WTC11 (cell line): ENCODE data around the gene NEBL.

Experiments used
- ESRRA ChIP-seq: sonication (generic); formaldehyde crosslinking; IDR thresholded peaks from 2 replicates; pipeline ENCODE4 v1.8.1; 2022; ENCODE audit warnings: mild to moderate bottlenecking, missing genetic modification reagents, borderline replicate concordance
- JUN ChIP-seq: sonication (generic); formaldehyde crosslinking; IDR thresholded peaks from 2 replicates; pipeline ENCODE4 v1.8.0; 2023; ENCODE audit warnings: mild to moderate bottlenecking, missing genetic modification reagents
- TF ChIP-seq, protein P1 (sequence below): fragments of 200-600 bp; IDR thresholded peaks from 2 replicates; pipeline ENCODE4 v1.8.0; 2022; ENCODE audit warnings: antibody characterized with exemption
- TF ChIP-seq, protein P2 (sequence below): sonication (generic); formaldehyde crosslinking; IDR thresholded peaks from 2 replicates; pipeline ENCODE4 v1.8.0; 2023; ENCODE audit warnings: missing genetic modification reagents
- TF ChIP-seq, protein P3 (sequence below): sonication (generic); formaldehyde crosslinking; conservative IDR thresholded peaks from 2 replicates; pipeline ENCODE4 v1.8.1; 2023; ENCODE audit warnings: mild to moderate bottlenecking, low read depth, missing genetic modification reagents, moderate library complexity

DNA sequence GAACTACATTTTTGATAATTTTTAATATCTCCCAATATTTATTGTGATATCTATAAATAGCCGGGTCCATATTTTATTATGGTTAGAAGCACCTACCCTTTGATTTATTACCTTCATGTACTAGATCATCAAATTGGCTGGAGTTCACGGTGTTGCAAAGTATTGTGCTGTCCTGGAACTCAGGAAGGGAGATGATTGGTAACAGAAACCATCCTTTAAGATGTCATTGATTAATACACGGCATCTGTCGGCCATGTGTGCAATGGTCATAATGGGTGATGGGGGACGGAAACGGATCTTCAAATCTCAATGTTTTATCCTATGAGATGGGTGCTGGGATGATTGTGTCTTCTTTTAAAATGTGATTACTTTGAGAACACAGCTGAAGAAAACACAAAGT is 157.0 kb downstream of the NEBL start:
- TF ChIP-seq ESRRA (CRISPR knock-in tag) (no peak), JUN (CRISPR knock-in tag) (no peak)
- TF ChIP-seq, protein P1, sequence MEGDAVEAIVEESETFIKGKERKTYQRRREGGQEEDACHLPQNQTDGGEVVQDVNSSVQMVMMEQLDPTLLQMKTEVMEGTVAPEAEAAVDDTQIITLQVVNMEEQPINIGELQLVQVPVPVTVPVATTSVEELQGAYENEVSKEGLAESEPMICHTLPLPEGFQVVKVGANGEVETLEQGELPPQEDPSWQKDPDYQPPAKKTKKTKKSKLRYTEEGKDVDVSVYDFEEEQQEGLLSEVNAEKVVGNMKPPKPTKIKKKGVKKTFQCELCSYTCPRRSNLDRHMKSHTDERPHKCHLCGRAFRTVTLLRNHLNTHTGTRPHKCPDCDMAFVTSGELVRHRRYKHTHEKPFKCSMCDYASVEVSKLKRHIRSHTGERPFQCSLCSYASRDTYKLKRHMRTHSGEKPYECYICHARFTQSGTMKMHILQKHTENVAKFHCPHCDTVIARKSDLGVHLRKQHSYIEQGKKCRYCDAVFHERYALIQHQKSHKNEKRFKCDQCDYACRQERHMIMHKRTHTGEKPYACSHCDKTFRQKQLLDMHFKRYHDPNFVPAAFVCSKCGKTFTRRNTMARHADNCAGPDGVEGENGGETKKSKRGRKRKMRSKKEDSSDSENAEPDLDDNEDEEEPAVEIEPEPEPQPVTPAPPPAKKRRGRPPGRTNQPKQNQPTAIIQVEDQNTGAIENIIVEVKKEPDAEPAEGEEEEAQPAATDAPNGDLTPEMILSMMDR, result no peak
- TF ChIP-seq, protein P2, sequence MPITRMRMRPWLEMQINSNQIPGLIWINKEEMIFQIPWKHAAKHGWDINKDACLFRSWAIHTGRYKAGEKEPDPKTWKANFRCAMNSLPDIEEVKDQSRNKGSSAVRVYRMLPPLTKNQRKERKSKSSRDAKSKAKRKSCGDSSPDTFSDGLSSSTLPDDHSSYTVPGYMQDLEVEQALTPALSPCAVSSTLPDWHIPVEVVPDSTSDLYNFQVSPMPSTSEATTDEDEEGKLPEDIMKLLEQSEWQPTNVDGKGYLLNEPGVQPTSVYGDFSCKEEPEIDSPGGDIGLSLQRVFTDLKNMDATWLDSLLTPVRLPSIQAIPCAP, result no peak
- TF ChIP-seq, protein P3, sequence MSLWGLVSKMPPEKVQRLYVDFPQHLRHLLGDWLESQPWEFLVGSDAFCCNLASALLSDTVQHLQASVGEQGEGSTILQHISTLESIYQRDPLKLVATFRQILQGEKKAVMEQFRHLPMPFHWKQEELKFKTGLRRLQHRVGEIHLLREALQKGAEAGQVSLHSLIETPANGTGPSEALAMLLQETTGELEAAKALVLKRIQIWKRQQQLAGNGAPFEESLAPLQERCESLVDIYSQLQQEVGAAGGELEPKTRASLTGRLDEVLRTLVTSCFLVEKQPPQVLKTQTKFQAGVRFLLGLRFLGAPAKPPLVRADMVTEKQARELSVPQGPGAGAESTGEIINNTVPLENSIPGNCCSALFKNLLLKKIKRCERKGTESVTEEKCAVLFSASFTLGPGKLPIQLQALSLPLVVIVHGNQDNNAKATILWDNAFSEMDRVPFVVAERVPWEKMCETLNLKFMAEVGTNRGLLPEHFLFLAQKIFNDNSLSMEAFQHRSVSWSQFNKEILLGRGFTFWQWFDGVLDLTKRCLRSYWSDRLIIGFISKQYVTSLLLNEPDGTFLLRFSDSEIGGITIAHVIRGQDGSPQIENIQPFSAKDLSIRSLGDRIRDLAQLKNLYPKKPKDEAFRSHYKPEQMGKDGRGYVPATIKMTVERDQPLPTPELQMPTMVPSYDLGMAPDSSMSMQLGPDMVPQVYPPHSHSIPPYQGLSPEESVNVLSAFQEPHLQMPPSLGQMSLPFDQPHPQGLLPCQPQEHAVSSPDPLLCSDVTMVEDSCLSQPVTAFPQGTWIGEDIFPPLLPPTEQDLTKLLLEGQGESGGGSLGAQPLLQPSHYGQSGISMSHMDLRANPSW, result no peak
